HepG2 (cell line): ENCODE results near the gene CD44. TPM values are rescaled to one million over a fixed set of nuclear protein-coding genes. Genes with fewer than 3 reads are reported as not detected.

Experiments
- ATAC-seq: fragments of 200-7000 bp; cut with Tn5 transposase; 3 replicates; pipeline ENCODE4 v1.9.1; 2020; ENCODE audit warnings: mild to moderate bottlenecking, moderate library complexity
- BruUV-seq: library from RNA; stranded (reverse); fragments of 400-500 nt; replicated peaks from 2 replicates; lab custom pipeline; 2021; lab: Mats Ljungman, UMichigan
- CTCF ChIA-PET: fragments of 300-600 bp; formaldehyde crosslinking; extraction: SDS; loops from one replicate; lab custom pipeline; 2021; ENCODE audit warnings: low total read pairs, inconsistent platforms, low intra/inter-chr PET ratio; lab: Yijun Ruan, JAX
- POLR2A ChIA-PET: fragments of 350-600 bp; sonication (Branson Sonifier 250); formaldehyde crosslinking; loops from one replicate; lab custom pipeline; 2020; ENCODE audit warnings: antibody characterized with exemption, inconsistent platforms; lab: Yijun Ruan, JAX
- DNase-seq: peaks from one replicate; pipeline ENCODE4 v3.0.0-alpha.2; 2015; ENCODE audit warnings: low spot score
- FAIRE-seq: peaks from 3 replicates; lab custom pipeline; 2011; peaks lifted over from hg19 to GRCh38; lab: Jason Lieb, UNC
- H2AFZ ChIP-seq: one replicate; pipeline ENCODE4 v1.6.1; 2011; ENCODE audit warnings: low read length, inconsistent platforms
- H3K27ac ChIP-seq: fragments of 300-600 bp; 3 replicates; pipeline ENCODE4 v1.8.0; 2011; ENCODE audit warnings: mixed run types, mild to moderate bottlenecking, mixed read lengths, low read length, inconsistent platforms; ENCODE audit not compliant: insufficient read depth; ENCODE audit errors: extremely low read length
- H3K27me3 ChIP-seq, 2 experiments: fragments of 200-600 bp in 1 of 2; 2 replicates in 1 of 2; 3 replicates in 1 of 2; pipeline versions ENCODE4 v1.6.0 to v1.8.0; 2011; ENCODE audit warnings: low read length in 2 of 2, mild to moderate bottlenecking in 2 of 2, moderate library complexity in 2 of 2, inconsistent platforms in 1 of 2; ENCODE audit not compliant: insufficient read depth in 2 of 2, control insufficient read depth in 1 of 2
- H3K36me3 ChIP-seq, 2 experiments: fragments of 200-600 bp in 1 of 2; replicated peaks in 1 of 2; 2 replicates in 1 of 2; 3 replicates in 1 of 2; pipeline versions ENCODE4 v1.5.1 to v1.8.0; 2011; ENCODE audit warnings: low read length in 2 of 2, inconsistent platforms in 1 of 2; ENCODE audit not compliant: insufficient read depth in 2 of 2, control insufficient read depth in 1 of 2
- H3K4me1 ChIP-seq: 2 replicates; pipeline ENCODE4 v1.5.1; 2012; ENCODE audit warnings: low read length, inconsistent platforms; ENCODE audit not compliant: insufficient read depth
- H3K4me2 ChIP-seq: 2 replicates; pipeline ENCODE4 v1.6.0; 2011; ENCODE audit warnings: low read depth, low read length, inconsistent platforms
- H3K4me3 ChIP-seq, 3 experiments: fragments of 200-600 bp in 1 of 3; sonication (generic), shearing (Covaris generic) in 1 of 3; replicated peaks in 1 of 3; 2 replicates each; pipeline ENCODE4 v1.5.1; 2011 to 2016; ENCODE audit warnings: low read length in 3 of 3, inconsistent platforms in 2 of 3, low read depth in 2 of 3, mild to moderate bottlenecking in 2 of 3, control low read depth in 1 of 3, mixed read lengths in 1 of 3; ENCODE audit not compliant: insufficient read depth in 1 of 3
- H3K79me2 ChIP-seq: one replicate; pipeline ENCODE4 v1.6.1; 2011; ENCODE audit warnings: low read length, inconsistent platforms; ENCODE audit not compliant: insufficient read depth
- H3K9ac ChIP-seq: 2 replicates; pipeline ENCODE4 v1.6.0; 2011; ENCODE audit warnings: mild to moderate bottlenecking, low read depth, low read length, inconsistent platforms; ENCODE audit not compliant: insufficient read depth
- H3K9me3 ChIP-seq: 2 replicates; pipeline ENCODE4 v1.5.1; 2012; ENCODE audit warnings: mild to moderate bottlenecking, low read length
- H4K20me1 ChIP-seq: 2 replicates; pipeline ENCODE4 v1.6.0; 2011; ENCODE audit warnings: inconsistent platforms, mild to moderate bottlenecking, low read length, moderate library complexity; ENCODE audit not compliant: insufficient read depth
- ARHGAP35 ChIP-seq: sonication (generic); formaldehyde crosslinking; IDR thresholded peaks from 2 replicates; pipeline ENCODE4 v1.9.0; 2022; ENCODE audit warnings: mild to moderate bottlenecking, inconsistent platforms, moderate library complexity, missing genetic modification reagents, borderline replicate concordance
- ATM ChIP-seq: fragments of 450-650 bp; IDR thresholded peaks from 2 replicates; pipeline ENCODE4 v1.7.1; 2017; ENCODE audit warnings: mild to moderate bottlenecking, borderline replicate concordance
- CTCF ChIP-seq: sonication (generic); formaldehyde crosslinking; IDR thresholded peaks from 2 replicates; pipeline ENCODE4 v1.5.0; 2020; ENCODE audit warnings: mild to moderate bottlenecking, missing genetic modification reagents, moderate library complexity
- DMTF1 ChIP-seq: sonication (generic); formaldehyde crosslinking; IDR thresholded peaks from 2 replicates; pipeline ENCODE4 v1.4.0; 2020; ENCODE audit warnings: mild to moderate bottlenecking, missing genetic modification reagents
- FOXC1 ChIP-seq: sonication (generic); formaldehyde crosslinking; IDR thresholded peaks from 2 replicates; pipeline ENCODE4 v1.8.0; 2022; ENCODE audit warnings: mild to moderate bottlenecking, missing genetic modification reagents, borderline replicate concordance
- KLF11 ChIP-seq: IDR thresholded peaks from 2 replicates; pipeline ENCODE4 v1.6.1; 2016; ENCODE audit warnings: missing compliant biosample characterization
- MTA1 ChIP-seq: sonication (generic); formaldehyde crosslinking; IDR thresholded peaks from 2 replicates; pipeline ENCODE4 v1.4.0; 2020; ENCODE audit warnings: missing genetic modification reagents, mild to moderate bottlenecking, borderline replicate concordance
- NFYB ChIP-seq: sonication (generic); formaldehyde crosslinking; IDR thresholded peaks from 2 replicates; pipeline ENCODE4 v1.4.0; 2020; ENCODE audit warnings: missing genetic modification reagents
- NR2F6 ChIP-seq, 2 experiments: IDR thresholded peaks; 2 replicates each; pipeline ENCODE4 v1.6.1; 2016; ENCODE audit warnings: antibody characterized with exemption in 1 of 2, mild to moderate bottlenecking in 1 of 2
- REL ChIP-seq: sonication (generic); formaldehyde crosslinking; conservative IDR thresholded peaks from 2 replicates; pipeline ENCODE4 v1.8.0; 2022; ENCODE audit warnings: mild to moderate bottlenecking, missing genetic modification reagents, moderate library complexity
- SP1 ChIP-seq, 2 experiments: fragments of 450-650 bp in 1 of 2; sonication (generic) in 1 of 2; formaldehyde crosslinking in 1 of 2; IDR thresholded peaks; 2 replicates each; pipeline versions ENCODE4 v1.4.0 to v1.6.1; 2016 to 2020; ENCODE audit warnings: missing genetic modification reagents in 1 of 2
- TOE1 ChIP-seq: sonication (generic); formaldehyde crosslinking; IDR thresholded peaks from 2 replicates; pipeline ENCODE4 v1.4.0; 2020; ENCODE audit warnings: mild to moderate bottlenecking, missing genetic modification reagents
- ZMAT3 ChIP-seq: sonication (generic); formaldehyde crosslinking; conservative IDR thresholded peaks from 2 replicates; pipeline ENCODE4 v1.7.0; 2021; ENCODE audit warnings: missing genetic modification reagents
- ZNF224 ChIP-seq: sonication (generic); formaldehyde crosslinking; IDR thresholded peaks from 2 replicates; pipeline ENCODE4 v1.5.0; 2020; ENCODE audit warnings: mild to moderate bottlenecking, missing genetic modification reagents
- ZNF350 ChIP-seq: sonication (generic); formaldehyde crosslinking; IDR thresholded peaks from 2 replicates; pipeline ENCODE4 v1.4.0; 2020; ENCODE audit warnings: mild to moderate bottlenecking, low read depth, missing genetic modification reagents, borderline replicate concordance
- WGBS: methylation state at CpG from one replicate; pipeline ENCODE4 v1.1.6; 2017; ENCODE audit warnings: low lambda C conversion rate; 5-methylcytosine and 5-hydroxymethylcytosine counted together
- in situ Hi-C: cut with HindIII; loops from 2 replicates; pipeline ENCODE4 v1.10.0; 2017; ENCODE audit warnings: low pct_unique_long_range_greater_than_20kb; ENCODE audit not compliant: extremely low pct_ligation_motif_present
- intact Hi-C: fragments of 100-400 bp; cut with micrococcal nuclease; formaldehyde crosslinking; loops from one replicate; pipeline ENCODE4 v1.10.0; 2022; ENCODE audit not compliant: unreplicated experiment
- polyA plus RNA-seq, 8 experiments: library from polyadenylated mRNA; depleted of rRNA in 3 of 8; stranded (reverse) in 7 of 8; unstranded in 1 of 8; fragments of >200 nt; fragmentation: Illumina TruSeq in 4 of 8; extraction: Trizol in 4 of 8; gene quantifications; 2 replicates each; pipeline versions ENCODE4 v1.2.1 to v1.2.3, GENCODE V29; 2011 to 2016; ENCODE audit warnings: low read depth in 4 of 8, missing spikeins in 1 of 8, mixed read lengths in 1 of 8; ENCODE audit not compliant: insufficient read depth in 1 of 8
- total RNA-seq, 5 experiments: library from RNA; depleted of rRNA; stranded (reverse); fragments of >200 nt; fragmentation: Illumina TruSeq; extraction: Trizol; gene quantifications; 2 replicates each; pipeline ENCODE4 v1.2.3, GENCODE V29; 2016; ENCODE audit warnings: low read depth in 1 of 5
- TF ChIP-seq, protein P1 (sequence below): IDR thresholded peaks from 2 replicates; pipeline ENCODE4 v1.6.1; 2016; ENCODE audit warnings: missing compliant biosample characterization, missing genetic modification reagents, borderline replicate concordance

CD44 gene
- total and polyA plus RNA-seq, 2 of the 13 experiments (the other 11 are each of a cell fraction or from before 2014, with no cell fraction given), result 0.02 to 0.11 TPM

DNA sequence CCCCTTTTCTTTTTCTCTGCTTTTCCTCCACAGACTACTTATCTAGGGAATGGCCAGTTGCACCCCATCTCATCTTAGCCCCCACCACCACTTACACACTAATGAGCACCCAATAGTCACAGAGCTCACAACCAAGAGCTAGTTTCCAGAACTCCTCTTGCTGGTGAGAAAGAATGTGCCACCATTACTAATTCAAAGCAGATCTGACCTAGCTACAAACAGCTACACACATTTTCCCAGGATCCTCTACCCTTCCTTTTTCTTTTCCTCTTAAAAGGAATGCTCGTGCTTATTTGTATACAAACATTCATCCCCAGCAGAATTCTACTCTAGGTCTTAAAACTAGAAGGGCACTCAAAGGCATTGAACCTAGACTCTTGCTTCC, 136.8 kb downstream of the CD44 start:
- FAIRE-seq, result no peak

More for the DNA sequence above, 136.8 kb downstream of the CD44 start:
- ChIA-PET CTCF (no interaction called here), POLR2A (no interaction called here)
- Histone ChIP-seq H3K4me1 (no peaks in the 10 kb centered on the region), H3K9ac (no peak overlapping the region), H4K20me1 (no peaks in the 10 kb centered on the region), H3K27me3 (no peaks in the 10 kb centered on the region), H3K79me2 (no peaks in the 10 kb centered on the region), H3K4me2 (no peak overlapping the region), H3K4me3 (no peak overlapping the region), H2AFZ (no peak overlapping the region), H3K9me3 (no peaks in the 10 kb centered on the region)
- WGBS, result 93% methylated on average over 1 of the region's 1 CpG
- intact Hi-C loops (no loop called here), in situ Hi-C loops (no loop called here)
- no peak for ATAC-seq
- BruUV-seq, result no TSS peak
- TF ChIP-seq ARHGAP35, result no peak
- TF ChIP-seq ZNF350 (CRISPR knock-in tag), result no peak
- TF ChIP-seq ZNF224, result no peak
- no peak for TF ChIP-seq ATM
- TF ChIP-seq NFYB, result no peak
- TF ChIP-seq REL (CRISPR knock-in tag), result no peak
- TF ChIP-seq DMTF1 (CRISPR knock-in tag), result no peak
- no peak for TF ChIP-seq MTA1 (CRISPR knock-in tag)
- TF ChIP-seq ZMAT3 (CRISPR knock-in tag), result no peak
- no peak for TF ChIP-seq TOE1
- no peak for TF ChIP-seq SP1 (IDR thresholded peaks at IDR 0.05)
- no peak for TF ChIP-seq SP1 (CRISPR knock-in tag; IDR thresholded peaks at IDR 0.05)
- no peak for TF ChIP-seq KLF11 (CRISPR knock-in tag)
- TF ChIP-seq CTCF (CRISPR knock-in tag), result no peak
- TF ChIP-seq FOXC1 (CRISPR knock-in tag), result no peak
- TF ChIP-seq, protein P1, sequence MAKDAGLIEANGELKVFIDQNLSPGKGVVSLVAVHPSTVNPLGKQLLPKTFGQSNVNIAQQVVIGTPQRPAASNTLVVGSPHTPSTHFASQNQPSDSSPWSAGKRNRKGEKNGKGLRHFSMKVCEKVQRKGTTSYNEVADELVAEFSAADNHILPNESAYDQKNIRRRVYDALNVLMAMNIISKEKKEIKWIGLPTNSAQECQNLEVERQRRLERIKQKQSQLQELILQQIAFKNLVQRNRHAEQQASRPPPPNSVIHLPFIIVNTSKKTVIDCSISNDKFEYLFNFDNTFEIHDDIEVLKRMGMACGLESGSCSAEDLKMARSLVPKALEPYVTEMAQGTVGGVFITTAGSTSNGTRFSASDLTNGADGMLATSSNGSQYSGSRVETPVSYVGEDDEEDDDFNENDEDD (CRISPR knock-in tag), result no peak
- TF ChIP-seq NR2F6 (IDR thresholded peaks at IDR 0.05), result no peak
- no peak for TF ChIP-seq NR2F6 (CRISPR knock-in tag; IDR thresholded peaks at IDR 0.05)
- TF ChIP-seq, all 625 proteins: peak for 0
- Histone ChIP-seq H3K36me3 (peaks cover 0 to 3% of the 10 kb centered on the region in 2 experiments; a peak in 1 of 5 replicates), H3K27ac (no peak overlapping the region)
- no peak for DNase-seq
